ENCODE results near the gene TGFBRAP1.

The TGFBRAP1 gene

DNA sequence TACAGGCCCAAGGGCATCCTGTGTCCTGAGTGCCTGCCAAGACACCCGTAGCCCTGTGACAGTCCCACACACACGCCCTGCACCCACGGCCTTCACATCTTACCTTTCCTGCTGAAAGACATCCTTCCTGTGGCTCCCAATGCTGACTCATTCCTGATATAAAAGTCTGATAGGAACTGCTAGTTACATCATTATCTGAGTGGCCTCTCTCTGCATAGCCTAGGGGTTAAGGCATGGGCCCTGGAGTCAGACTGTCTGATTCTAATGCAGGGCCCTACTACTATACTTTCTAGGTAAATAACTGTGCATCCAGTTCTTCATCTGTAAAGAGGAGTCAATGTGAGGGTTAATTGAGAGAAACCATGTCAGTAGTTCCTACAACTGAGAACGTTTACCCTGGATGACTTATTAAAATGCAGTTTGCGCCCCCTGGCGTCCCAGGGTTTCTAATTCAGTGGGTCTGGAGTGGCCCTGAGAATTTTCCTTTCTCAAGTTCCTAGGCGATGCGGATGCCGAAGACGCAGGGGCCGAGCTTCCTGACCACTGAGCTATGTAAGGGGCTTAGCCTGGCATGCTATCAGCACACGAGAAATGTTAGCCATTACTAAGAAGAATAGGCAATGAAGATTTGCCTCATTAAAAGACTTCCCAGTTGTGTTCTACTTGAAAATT, 94.0 kb downstream of the TGFBRAP1 start:
- DNase-seq, result peak; percentile 95

DNA sequence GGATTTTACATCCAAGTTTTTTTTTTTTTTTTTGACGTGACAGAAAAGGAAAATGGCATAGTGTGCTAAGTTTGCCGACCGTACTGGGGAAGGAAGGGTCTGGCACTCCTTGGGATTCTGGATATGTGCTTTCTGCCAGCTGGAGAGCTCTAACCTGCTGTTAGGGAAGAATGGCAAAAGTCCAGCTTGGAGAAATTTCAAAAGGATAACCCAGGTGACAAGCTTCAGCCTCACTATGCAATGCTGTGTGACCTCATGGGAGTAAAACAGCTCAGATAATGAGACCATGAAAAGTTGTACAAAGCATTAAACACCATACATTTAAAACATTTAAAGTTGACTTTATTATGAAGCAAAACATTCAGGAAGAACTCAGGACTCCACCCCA, 98.3 kb downstream of the TGFBRAP1 start:
- no peak for DNase-seq

DNA sequence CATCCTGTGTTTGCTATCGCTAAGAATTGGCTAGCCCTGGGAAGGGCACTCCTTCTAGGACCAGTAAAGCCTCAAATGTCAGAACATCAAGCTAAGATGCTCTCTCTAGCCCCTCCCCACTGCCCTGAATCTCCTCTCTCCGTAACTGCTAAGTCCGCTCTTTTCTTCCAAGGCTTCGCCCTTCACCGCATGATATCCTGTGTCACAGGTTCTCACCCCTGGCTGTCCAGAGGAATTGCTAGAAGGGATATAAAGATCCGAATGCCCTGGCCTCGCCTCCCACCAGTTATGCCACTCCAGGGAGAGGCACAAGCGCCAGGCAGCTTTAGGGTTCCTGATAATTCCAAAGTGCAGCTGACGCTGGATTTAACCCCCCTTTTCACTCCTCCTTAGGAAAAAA, 105.1 kb downstream of the TGFBRAP1 start:
- DNase-seq, result no peak

DNA sequence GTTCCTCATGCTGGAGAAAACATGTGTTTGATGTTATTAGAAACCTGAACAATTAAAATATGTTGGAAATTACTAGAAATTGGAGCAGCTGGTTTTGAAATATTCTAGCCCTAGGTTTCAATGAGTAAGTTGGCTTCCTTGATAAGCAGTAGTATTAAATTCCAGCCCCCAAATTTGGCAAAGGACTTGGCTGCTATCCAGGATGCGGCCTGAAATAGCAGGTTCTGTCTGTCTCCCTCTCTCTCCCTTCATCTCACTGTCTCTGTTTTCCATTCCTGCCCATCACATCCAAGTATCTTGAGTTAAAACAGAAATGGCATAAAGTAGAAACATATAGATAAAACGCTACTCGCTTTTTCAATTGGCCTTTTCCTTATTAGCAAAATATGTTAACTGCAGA, 108.9 kb downstream of the TGFBRAP1 start:
- DNase-seq, result no peak

DNA sequence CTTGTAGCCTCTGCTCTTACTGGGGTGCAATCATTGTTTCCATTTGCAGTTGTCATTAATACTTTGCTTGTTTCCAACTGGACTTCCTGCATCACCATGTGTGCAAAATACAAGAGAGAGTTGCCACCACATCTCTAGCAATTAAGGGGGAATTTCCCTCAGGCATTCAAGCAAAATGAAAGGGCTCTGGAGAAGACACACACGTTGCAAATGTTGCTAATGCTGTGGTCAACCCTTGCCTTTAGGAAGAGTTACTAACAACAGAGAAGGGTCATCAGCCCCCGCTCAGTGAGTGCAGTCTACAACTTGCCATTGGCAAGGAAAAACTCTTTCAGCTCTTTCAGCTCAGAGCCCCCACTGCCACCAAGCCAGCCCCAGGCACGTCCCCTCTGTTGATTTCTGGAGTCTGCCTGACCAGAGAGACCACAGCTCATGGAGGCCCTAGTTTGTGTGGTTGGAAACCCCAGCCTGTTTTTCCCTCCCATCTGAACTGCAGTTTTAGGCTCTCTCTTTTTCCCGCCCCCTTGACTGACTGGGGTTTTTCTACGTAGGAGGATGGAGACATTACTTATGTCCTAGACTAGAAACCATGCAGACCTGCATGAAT, 113.8 kb downstream of the TGFBRAP1 start:
- no peak for DNase-seq
